ENCODE results near the gene OR4F6. TPM values are rescaled to one million over a fixed set of nuclear protein-coding genes. Genes with fewer than 3 reads are reported as not detected.

The OR4F6 gene
- total and polyA plus RNA-seq, 9 of the 15 experiments (the other 6 are each of a cell fraction or from before 2014, with no cell fraction given): not detected

DNA sequence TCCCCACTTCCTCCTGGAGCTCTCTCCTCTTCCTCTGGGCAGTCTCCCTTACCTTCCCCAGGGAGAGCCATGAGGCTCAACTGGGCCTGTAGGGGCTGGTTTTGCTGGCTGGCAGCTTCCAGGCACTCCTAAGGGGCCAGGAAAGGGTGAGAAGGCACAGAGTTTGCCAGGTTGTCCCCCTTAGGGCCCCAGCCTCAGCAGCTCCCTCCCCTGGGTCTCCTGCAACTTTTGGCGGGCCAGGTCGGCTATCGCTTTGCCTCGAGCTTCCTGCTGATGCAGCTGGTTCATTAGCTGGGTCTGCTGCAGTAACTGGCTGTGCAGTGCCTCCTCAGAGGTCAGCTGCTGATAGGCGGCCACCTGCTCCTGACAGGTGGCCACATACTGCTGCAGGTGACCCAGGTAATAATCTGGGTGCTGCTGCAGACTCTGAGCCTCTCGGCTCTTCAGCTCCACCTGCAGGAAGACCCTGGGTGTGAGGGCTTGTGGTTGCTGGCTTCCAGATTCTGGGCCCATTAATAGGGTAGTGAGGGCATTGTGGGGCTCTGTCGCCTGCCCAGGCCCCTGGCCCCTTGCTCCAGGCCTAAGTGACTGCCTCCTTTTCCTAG lies 29.7 kb upstream of the OR4F6 start (continued):
- TF ChIP-seq, protein P1, sequence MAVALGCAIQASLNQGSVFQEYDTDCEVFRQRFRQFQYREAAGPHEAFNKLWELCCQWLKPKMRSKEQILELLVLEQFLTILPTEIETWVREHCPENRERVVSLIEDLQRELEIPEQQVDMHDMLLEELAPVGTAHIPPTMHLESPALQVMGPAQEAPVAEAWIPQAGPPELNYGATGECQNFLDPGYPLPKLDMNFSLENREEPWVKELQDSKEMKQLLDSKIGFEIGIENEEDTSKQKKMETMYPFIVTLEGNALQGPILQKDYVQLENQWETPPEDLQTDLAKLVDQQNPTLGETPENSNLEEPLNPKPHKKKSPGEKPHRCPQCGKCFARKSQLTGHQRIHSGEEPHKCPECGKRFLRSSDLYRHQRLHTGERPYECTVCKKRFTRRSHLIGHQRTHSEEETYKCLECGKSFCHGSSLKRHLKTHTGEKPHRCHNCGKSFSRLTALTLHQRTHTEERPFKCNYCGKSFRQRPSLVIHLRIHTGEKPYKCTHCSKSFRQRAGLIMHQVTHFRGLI (CRISPR knock-in tag; IDR thresholded peaks at IDR 0.05): no peak
- TF ChIP-seq CBFA2T3 (IDR thresholded peaks at IDR 0.05) (no peak), ZNF780A (CRISPR knock-in tag; IDR thresholded peaks at IDR 0.05) (no peak), ELF2 (CRISPR knock-in tag; IDR thresholded peaks at IDR 0.05) (no peak), MCM2 (IDR thresholded peaks at IDR 0.05; ENCODE audit: low read depth) (no peak), NONO (IDR thresholded peaks at IDR 0.05; ENCODE audit: low read depth in 2 of 2, low read length in 1 of 2) (no peak), ESRRA (IDR thresholded peaks at IDR 0.05; ENCODE audit: borderline replicate concordance, low read depth) (no peak), TOE1 (IDR thresholded peaks at IDR 0.05; ENCODE audit: borderline replicate concordance) (no peak), TOE1 (CRISPR knock-in tag; IDR thresholded peaks at IDR 0.05; ENCODE audit: borderline replicate concordance, low read depth) (no peak), ZNF408 (CRISPR knock-in tag; IDR thresholded peaks at IDR 0.05; ENCODE audit: low read depth) (no peak), ZNF445 (CRISPR knock-in tag; IDR thresholded peaks at IDR 0.05; ENCODE audit: low read depth) (no peak)
- TF ChIP-seq, protein P2, sequence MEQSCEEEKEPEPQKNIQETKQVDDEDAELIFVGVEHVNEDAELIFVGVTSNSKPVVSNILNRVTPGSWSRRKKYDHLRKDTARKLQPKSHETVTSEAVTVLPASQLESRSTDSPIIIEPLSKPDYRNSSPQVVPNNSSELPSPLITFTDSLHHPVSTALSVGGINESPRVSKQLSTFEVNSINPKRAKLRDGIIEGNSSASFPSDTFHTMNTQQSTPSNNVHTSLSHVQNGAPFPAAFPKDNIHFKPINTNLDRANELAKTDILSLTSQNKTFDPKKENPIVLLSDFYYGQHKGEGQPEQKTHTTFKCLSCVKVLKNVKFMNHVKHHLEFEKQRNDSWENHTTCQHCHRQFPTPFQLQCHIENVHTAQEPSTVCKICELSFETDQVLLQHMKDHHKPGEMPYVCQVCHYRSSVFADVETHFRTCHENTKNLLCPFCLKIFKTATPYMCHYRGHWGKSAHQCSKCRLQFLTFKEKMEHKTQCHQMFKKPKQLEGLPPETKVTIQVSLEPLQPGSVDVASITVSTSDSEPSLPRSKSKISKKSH (CRISPR knock-in tag; IDR thresholded peaks at IDR 0.05): no peak
- TF ChIP-seq, protein P3, sequence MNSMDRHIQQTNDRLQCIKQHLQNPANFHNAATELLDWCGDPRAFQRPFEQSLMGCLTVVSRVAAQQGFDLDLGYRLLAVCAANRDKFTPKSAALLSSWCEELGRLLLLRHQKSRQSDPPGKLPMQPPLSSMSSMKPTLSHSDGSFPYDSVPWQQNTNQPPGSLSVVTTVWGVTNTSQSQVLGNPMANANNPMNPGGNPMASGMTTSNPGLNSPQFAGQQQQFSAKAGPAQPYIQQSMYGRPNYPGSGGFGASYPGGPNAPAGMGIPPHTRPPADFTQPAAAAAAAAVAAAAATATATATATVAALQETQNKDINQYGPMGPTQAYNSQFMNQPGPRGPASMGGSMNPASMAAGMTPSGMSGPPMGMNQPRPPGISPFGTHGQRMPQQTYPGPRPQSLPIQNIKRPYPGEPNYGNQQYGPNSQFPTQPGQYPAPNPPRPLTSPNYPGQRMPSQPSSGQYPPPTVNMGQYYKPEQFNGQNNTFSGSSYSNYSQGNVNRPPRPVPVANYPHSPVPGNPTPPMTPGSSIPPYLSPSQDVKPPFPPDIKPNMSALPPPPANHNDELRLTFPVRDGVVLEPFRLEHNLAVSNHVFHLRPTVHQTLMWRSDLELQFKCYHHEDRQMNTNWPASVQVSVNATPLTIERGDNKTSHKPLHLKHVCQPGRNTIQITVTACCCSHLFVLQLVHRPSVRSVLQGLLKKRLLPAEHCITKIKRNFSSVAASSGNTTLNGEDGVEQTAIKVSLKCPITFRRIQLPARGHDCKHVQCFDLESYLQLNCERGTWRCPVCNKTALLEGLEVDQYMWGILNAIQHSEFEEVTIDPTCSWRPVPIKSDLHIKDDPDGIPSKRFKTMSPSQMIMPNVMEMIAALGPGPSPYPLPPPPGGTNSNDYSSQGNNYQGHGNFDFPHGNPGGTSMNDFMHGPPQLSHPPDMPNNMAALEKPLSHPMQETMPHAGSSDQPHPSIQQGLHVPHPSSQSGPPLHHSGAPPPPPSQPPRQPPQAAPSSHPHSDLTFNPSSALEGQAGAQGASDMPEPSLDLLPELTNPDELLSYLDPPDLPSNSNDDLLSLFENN (IDR thresholded peaks at IDR 0.05; ENCODE audit: low read depth in 2 of 2, low read length in 2 of 2): no peak
- TF ChIP-seq, protein P4, sequence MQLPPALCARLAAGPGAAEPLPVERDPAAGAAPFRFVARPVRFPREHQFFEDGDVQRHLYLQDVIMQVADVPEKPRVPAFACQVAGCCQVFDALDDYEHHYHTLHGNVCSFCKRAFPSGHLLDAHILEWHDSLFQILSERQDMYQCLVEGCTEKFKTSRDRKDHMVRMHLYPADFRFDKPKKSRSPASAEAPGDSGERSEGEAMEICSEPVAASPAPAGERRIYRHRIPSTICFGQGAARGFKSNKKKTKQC (CRISPR knock-in tag; IDR thresholded peaks at IDR 0.05): no peak
